ENCODE results near the gene ANKRD13B. TPM values are rescaled to one million over a fixed set of nuclear protein-coding genes. Genes with fewer than 3 reads are reported as not detected.
"Not testable (repeated sequence)": the region's sequence is repeated elsewhere in the genome, so short reads cannot be mapped to it uniquely, and the experiment has no call there.

The ANKRD13B gene
- 18.4 TPM for polyA plus RNA-seq (ENCODE audit: insufficient read length)

DNA sequence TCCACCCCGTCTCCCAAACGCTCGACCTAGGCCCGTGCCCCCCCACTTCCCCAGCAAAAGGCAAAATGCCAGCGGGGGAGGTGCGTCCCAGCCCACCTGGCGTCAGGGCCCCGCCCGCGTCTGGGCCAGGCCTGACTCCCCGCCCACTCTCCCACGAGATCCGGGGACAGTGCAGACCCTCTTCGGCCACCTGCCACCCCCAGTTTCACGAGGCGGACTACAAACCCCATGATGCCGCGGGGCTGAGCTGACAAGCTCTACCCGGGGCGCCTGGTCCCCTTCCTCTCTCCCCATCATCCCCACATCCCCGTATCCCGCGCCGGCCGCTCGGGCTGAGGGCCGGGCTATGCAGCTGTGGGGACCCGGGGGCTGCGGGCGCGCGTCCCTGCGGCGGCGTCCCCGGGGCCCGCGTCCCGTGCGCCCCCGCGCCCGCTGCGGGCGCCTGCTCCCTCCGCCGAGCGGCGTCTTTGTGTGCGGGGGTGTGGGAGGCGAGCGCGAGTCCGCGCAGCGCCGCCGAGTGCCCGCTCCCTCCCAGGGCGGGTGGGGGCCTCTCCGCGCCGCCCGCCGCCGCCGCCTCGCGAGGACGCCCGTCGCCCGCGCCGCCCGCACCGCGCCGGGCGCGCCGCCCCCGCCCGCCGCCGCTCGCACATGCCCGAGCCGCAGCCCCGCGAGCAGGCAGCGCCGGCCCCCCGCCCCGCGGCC is at the start of gene ANKRD13B:
ANKRD13B (plus strand) TSS at position 283 of the 702 bp plus-strand sequence. CDS start 490 bp downstream, outside the sequence.
- DNase-seq, result no peak

DNA sequence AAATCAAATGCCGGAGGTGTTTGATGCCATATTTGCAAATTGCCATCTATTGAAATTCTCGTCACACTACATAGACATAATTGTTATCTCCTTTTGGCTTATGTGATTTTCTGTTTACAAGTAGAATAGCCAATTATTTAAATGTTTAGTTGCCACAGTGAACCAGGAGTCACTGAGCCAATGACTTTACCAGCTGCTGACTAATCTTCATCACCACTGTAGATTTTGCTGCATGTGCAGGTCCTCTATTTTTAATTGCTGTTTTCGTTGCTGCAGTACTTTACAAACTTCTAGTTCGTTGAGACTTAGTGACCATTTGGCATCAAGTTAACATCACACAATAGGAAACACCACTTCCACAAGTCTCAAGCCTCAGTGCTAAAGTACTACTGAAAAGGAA is 48.9 kb upstream of the ANKRD13B start:
- no peak for DNase-seq

DNA sequence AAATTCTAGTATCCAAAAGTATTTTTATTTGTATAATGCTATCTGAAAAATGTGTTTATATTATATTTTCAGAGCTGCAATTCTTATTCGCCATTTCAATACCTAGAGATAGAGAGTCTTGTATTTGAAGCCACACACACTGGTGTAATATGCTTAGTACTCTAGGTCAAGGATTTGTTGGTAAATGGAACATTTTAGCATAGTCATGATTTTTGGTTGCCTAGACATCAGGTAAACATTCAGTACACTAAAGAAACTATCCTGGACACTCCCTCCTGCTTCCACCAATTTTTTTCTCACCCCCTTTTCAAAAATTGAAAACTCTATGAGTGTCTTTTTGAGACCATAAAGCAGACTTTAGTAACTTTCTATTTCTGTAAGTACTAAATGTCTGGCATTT is 46.8 kb upstream of the ANKRD13B start:
- no peak for DNase-seq

DNA sequence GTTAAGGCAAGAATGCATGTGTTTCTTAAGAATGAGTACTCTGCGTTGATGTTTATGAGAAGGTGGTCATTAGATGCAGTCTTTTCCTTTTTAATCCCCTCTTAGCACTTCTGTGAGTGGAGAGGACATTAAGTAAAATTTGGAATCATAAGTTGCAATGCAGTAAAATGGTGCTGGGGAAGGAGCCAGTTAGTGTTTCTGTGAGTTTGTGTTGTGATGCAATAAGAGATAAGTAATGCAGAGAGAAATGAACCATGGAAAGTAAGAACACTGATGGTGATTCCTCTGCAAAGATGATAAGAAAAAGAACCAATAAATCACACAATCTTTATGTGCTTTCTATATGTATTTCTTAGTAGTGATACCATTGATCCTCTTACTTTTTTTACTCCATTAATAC is 46.1 kb upstream of the ANKRD13B start:
- DNase-seq, result no peak

DNA sequence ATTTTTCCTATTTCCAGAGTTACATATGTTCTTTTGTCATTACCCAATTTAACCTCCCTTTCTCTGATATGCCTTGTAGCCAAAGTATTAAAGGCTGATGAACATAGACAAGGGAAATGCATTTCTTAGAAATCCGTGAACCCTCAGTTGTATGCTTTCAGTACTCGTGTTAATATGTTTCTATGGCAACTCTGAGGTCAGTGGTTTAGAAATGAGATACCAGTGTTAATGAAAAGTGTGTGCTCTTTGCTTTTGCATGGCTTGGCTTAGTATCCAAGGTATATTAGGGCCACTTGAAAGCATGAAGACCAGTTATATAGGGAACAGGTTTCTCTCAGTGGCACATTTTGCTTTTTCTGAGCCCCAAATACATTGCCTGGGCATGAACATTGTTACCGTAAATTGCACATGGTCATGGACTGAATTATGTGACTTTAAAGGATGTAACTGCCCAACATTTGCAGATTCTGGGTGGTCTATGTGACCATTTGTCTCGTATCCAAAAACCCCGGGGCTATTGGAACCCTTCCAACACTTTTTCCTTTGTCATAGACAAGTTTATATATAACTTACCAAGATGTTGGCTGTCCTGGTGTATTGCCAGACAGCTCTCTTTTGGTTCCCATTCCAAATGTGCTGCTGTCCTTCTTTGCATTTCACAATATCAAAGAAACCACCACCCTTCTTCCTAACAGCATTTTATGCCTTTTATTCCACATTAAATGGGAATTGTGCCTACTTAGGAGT is 43.6 kb upstream of the ANKRD13B start:
- DNase-seq, result no peak

DNA sequence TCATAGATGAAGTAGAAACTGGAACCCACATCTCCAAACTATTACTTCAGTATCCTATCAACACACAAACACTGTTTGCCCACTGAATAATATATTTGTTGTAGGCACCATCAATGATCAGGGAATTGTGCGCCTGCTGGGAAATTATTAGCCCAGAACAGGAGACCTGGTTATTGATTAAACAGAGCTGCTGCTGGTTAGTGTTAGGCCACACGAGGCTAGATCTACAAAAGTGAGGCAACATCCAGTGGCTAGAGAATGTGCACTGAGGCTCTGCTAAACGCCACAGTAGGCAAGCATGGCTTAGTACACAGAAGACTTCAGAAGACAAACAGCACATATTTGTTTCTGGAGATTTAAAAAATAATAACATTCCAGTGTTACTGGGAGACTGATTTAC is 37.1 kb upstream of the ANKRD13B start:
- DNase-seq, result no peak

DNA sequence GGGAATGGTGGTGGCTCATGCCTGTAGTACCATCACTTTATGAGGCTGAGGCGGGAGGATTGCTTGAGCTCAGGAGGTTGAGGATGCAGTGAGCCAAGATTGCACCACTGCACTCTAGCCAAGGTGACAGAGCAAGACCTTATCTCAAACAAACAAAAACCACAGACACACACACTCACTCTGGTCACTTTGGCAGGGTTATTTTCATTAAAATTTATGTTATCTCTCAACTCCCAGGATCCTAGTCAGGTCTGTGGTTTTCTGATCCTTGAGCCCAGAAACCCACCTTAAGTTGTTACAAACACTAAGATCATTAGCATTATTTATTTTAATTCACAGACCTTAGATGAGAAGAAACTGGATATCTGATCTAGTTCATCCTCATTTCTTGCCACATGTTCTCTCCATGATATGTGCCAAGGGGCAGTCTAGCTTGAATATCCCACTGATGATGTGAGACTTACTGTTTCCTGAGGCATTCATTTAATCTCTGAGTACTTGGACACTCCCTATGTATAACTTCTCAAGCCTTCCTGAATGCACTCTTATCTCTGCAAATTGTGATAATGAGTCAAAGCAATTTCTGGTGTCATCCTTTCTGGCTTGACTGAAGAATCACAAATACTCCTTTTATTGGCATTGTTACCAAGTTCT is 35.7 kb upstream of the ANKRD13B start:
- DNase-seq, result no peak

DNA sequence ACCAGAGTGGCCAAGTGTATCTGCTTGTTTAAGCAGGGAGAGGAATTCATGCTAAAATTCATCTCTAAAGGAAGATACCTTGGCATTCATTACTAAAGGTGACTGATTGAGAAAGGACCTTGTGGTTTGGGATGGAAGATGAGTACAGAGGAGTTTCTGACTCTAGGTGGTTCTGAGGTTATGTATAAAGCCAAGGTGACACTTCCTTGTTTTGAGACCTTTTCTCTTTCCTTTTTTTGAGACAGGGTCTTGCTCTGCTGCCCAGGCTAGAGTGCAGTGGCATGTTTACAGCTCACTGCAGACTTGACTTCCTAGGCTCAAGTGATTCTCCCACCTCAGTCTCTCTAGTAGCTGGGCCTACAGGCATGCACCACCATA is 35.2 kb upstream of the ANKRD13B start:
- DNase-seq, result no peak

DNA sequence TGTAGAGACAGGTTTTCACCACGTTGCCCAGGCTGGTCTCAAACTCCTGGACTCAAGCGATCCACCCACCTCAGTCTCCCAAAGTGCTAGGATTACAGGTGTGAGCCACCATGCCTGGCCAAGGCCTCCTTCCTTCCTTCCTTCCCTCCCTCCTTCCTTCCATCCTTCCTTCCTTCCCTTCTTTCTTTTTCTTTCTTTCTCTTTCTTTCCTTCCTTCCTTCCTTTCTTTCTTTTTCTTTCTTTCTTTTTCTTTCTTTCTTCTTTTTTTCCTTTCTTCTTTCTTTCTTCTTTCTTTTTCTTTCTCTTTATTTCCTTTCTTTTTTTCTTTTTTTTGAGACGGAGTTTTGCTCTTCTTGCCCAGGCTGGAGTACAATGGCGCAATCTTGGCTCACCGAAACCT is 34.8 kb upstream of the ANKRD13B start:
- DNase-seq, result not testable (repeated sequence)

DNA sequence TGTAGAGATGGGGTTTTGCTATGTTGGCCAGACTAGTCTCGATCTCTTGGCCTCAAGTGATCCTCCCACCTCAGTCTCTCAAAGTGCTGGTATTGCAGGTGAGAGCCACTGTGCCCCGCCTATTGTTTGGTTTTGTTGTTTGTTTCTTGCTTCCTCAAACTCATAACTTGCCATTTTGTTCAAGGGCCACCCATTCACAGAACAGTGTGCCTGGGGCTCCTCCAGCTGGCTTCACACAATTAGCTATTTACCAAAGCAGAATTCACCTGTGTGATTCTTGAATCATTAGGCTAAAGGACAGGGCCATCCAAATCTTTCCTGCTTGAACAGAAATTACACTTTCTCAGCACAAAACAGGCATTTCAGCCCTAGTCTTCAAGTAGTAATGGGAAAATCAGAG is 33.3 kb upstream of the ANKRD13B start:
- DNase-seq, result no peak

DNA sequence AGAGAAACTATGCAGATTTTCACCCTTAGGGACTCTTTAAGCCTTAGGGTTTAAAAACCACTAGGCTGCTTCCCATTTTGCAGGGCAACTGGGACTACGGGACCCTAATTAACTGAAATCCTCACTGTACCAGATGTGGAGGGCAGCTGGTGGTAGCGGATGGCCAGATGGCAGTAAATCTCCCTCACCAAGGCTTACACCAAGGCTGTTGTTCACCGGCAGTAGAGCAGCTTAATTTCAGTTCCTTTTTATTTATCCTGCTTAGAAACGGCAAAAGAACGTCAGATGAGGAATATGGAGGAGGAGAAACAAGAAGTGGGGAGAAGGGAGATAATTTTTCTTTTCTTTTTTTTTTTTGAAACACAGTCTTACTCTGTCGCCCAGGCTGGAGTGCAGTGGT is 32.6 kb upstream of the ANKRD13B start:
- DNase-seq, result no peak

DNA sequence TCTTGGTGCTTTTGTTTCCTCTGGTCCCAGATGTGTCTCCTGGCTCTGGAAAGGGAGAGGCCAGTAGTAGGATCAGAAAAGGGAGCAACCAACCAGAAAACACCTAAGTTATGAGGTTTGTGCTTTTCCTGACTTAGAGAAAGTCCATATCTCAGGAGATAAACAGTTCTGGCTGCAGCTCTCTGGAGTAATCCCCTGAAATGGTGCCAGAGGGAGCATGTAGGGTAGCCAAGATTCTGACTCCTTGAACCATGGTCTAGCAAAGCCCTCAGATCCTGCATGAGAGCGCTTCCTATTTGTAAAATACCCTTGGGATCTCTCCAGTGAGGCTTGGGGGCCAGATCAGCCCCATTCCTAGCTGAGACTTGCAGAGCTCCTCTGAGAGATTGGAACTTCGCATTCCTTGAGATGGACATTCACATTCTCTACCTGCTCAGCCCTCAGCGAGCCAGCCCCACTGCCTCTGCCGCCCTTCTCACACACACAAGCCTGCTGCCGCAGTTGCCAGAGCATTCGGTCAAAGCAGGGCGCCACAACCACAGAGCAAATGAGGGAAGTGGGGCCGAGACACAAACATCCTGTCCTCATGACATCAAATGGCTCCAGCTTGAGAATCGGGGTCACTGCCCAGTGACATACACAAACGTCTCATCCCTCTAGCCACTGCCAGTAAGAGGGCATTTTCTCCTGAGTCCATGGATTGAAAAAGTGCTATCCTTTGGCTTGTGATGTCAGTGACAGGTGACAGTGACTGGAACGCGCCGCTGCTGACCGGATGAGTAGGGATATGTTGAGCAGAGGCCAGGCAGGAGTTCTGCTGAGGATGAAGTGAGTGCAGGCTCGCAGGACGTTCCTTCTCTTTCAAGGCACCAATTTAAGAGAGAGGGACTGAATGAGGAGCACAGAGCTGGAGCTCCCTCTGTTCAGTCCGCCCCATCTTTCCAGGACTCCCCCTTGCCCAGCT is 31.1 kb upstream of the ANKRD13B start:
- DNase-seq, result no peak

DNA sequence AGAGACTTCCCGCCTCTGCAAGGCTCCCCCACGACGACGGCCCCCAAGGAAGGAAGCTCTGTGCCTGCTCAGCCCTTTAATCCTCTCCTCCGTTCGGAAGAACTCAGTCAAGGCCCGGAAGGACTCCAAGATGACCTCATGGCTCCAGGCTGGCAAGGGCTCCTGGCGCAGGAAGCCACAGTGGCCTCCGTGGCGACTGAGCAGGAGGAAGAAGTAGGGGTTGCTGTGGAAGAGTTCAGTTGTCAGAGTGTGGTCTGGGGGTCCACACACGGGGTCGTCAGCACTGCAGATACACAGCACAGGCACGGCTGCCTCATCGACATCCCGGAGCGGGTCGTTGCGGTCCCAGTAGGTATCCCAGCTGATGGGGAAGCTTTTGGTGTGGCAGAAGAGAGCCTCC is 30.3 kb upstream of the ANKRD13B start:
- no peak for DNase-seq

DNA sequence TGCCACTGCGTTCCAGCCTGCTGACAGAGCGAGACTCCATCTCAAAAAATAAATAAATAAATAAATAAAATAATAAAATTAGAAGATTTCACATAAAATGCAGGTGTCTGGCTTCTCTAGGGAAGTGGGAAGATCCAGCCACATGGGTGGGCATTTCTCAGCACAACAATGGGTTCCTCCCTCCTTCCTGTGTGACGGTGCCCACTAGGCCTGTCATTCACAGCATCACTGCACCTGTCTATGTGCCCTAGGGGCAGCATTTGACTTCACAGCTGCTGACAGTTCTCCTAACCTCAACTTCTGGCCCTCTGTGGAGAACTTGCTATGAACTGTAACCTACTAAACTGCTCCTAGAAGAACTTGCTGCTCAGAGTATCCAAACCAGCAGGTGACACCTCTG is 29.1 kb upstream of the ANKRD13B start:
- DNase-seq, result no peak

DNA sequence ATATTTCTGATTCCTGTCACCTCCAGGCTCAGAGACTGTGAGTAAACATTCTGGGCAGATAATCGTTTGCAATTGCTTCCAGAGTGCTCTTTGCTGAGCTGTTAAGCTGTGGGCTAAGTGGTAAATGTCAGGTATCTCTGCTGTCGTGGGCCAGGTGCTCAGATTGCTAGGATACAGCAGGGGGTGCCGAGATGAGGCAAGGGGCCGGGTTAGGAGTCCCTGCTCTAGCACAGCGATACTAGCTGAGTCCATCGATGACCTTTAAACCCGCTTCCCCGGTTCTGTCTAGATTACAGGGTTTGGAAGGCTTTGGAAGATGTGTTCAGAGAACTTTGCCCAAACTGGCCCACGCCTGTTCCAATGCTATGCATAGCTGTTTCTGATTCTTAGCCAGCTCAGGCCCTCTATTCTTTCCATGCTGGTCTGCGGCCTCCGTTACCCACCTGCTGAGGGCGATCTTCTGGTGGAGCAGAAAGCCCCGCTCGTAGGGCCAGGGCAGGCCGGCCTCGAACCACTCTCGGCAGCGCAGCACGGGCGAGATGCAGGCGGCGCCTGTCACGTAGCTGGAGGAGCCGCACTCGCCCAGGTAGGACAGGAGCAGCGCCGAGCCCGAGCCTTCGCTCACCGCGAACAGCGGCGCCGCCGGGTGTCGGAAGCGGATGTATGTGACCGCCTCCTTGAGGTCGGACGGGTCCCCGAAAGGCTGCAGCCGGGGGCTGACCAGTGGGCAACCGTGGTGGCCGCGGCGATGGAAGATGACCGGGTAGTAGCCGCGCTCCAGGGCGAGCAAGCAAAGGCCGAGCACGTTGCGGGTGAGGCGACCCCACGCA is 27.1 kb upstream of the ANKRD13B start:
- no peak for DNase-seq

DNA sequence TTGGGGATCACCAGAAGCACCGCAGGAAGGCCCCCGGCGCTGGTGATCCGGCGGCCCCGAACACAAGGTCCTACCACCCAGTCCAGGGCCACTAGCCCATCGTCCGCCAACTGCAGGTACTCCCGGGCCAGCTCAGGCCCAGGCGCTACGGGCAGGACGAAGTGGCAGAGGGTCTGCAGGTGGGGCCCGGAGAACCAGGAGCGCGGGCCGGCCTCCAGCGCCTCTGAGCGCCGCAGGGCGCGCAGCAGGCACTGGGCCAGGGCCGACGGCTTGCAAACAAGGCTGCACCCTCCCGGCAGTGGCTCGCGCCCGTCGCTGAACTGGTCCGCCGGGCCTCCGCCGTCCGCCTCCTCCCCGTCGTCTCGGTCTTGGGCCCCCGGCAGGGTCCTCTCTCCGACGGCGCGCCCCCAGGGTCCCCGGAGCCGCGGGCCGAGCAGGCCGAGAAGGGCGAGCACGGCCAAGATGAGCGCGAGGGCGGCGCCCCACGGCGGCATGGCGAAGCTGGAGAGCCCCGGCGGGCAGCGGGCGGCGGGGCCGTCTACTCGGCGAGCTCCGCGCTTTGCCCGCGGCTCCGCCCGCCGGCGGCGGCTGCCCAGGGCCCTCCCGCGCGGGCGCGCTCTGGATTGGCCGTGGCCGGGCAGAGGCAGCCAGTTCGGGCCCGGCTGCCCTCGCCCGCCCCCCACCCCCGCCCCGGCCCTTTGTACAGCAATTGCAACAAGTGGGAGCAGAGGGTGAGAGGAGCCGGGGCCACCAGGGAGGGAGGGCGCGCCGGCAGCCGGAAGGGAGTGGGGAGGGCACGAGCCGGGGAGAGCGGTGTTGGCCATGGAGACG is 26.2 kb upstream of the ANKRD13B start, which contains the start of gene ABHD15:
ABHD15 (minus strand) TSS at position 565 of the 831 bp plus-strand sequence; CDS start at position 494, 71 bp downstream.
- peak; percentile 60 for DNase-seq

DNA sequence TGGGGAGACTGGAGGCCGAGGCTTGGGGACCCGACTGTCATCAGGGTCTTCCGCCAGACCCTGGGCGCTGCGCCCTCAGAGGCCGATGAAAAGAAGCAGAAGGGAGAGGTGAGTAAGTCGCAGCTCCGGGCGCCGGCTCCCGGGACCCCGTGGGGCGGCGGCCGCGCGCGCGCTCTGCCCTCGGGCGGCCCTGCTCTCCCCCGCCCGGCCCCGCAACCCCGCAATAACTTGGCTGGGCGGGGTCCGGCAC is 25.7 kb upstream of the ANKRD13B start:
- no peak for DNase-seq

DNA sequence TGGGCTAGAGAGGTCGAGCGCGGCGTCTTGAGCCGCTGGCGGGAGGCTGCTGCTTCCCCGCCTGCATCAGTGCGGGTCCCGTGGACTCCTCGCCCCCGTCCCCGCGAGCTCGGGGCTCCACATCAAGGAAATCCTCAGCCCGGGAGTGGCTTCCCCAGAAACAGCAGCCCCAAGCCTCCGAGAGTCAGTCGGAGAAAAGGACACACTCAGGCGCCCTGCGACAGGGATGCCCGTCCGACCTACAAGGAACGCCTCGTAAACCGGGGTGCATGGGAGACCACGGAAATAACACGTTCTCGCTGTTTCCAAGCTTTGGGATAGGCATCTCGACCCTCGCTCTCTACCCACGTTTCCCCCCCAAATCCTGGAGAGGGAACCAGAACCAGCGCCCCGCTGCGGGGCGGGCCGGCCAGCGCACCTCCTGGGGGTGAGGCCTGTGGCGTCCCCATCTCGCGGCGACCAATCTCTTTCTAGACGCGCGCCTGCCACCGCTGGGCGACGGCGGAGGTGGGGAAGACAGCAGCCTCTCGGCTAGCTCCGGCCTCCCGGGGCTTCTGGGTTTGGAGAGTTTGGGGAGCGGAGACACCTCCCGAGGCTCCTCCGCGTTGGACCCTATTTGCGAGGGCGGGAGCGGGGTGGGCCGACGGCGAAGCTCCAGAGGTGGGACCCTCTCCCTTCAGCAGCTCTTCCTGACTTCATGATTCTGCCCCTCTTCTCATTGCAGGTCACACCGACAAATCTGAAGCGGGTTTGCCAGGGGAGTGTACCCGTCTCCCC is 25.2 kb upstream of the ANKRD13B start:
- DNase-seq, result no peak

DNA sequence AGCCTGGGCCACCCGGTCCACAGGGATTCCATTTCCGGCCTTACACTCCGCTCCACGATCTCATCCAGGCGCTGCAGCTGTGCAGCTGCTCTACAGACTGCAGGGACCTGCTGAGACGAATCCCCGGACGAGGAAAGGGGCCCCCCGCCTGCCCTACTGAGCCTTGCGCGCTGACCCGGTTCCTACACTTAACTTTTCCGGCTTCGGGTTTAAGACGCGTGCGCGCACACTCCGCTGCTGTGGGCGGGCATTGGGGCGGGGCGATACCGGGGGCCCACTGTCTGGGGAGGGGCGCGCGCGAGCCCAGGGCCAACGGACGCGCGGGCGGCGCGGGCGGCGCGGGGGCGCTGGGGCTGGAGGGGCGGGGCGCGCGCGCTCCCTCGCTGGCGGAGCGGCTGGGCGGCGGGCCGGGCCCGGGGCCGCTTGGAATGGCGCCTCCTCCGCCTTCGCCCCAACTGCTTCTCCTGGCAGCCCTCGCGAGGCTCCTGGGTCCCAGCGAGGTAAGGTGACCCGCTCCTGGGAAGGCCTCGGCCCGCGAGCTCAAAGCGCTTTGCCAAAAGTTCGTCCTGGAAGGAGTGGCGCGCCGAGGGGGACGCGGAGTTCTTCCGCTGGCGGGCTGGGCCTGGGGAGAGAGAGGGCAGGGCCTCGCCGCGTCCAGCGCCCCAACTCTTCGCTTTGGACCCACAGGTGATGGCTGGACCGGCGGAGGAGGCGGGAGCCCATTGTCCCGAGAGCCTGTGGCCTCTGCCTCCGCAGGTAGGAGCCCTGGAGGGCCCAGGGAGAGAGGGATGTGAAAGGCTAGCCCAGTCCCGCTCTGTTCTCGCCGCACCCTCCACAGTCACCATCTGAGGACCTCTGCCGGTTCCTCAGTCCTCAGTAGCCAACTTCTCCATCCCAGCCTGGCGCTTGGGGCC is 24.3 kb upstream of the ANKRD13B start, which contains the start of gene TP53I13:
TP53I13 (plus strand) TSS at position 371 of the 914 bp plus-strand sequence; CDS start at position 429, 58 bp downstream.
- DNase-seq, result peak; percentile 87

Data from hindlimb muscle (tissue), 1 donor.